AG08396 (cell line): Measurements from ENCODE around the gene NELL1.
"Not testable (repeated sequence)": the region's sequence is repeated elsewhere in the genome, so short reads cannot be mapped to it uniquely, and the experiment has no call there.

ENCODE experiments used
- DNase-seq: peaks from one replicate; pipeline ENCODE4 v3.0.0; 2012; ENCODE audit warnings: low spot score, mixed read lengths

Gene NELL1

DNA sequence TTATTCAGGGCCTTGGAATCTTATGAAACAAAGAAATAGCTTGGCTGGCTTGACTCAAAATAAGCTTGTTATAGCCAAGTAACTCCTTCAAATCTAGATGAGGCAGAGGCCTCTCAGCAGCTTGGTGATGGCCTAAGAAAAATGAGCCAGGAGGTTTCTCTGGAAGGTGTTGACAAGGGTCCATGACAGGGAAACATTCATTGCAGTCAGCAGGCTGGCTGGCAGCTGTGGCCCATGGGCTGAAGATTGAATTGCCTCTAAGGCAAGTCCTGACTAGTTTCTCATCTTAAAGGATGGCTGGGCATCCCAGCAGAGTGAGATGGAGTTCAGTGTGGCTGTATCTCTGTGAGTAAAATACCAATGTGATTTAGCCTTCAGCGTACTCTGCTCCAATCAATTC lies 441.0 kb downstream of the NELL1 start:
- no peak for DNase-seq

DNA sequence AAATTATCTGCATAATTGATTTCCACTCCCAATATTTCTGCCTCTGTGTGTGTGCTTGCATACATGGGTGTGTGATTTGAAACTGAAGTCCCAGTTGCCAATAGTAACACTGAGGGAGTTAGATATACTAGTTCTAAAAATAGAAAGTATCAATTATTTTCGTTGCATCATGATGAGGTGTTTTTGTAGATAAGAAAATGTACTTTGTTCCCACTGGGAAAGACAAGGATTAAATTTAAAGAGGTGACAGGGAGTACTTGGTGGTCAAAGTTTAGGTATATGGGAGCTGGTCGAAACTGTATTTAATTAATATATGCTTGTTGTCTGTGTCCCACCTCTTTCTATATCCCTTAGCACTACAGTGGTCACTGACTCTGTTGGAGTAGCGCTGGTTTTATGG lies 444.5 kb downstream of the NELL1 start:
- no peak for DNase-seq

DNA sequence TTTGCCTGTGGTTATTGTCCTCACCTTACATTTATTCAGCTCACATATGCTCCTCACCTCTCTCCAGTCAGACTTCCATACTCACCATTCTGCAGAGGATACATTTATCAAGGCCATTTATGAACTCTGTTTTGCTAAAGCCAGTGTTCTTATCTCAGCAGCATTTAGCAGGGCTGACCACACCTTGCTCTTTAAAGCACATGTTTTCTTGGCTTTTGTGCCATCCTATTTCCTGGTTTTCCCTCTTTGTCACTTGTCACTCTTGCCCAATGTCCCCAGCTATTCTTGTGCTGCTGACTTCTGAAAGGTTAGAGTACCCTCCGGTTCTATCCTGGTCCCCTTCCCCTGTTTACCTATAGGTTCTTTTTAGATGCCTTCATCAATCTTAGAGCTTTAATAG lies 446.6 kb downstream of the NELL1 start:
- DNase-seq: no peak

DNA sequence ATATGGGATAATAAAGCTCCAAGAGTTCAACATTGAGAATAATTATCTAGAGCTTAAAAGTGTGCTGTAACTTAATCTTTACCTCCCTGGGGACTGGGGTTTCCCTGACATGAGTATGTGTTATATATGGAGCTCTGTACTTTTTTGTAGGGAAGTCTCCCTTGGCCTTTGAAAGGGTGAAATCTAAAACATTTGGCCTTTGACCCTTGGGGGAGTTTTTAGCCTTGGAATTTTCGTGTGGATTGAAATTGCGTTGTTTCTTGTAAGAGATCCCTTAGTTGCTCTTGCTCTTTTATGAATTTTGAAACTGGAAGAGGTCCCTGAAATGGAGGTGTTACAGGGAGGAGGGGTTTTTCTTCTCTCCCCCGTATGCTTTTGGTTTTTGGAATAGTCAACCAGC lies 450.0 kb downstream of the NELL1 start:
- DNase-seq: no peak

GRCh38 chr11:21121991-21122390 lies 452.6 kb downstream of the NELL1 start:
- no peak for DNase-seq

- DNase-seq: no peak
Measured at GRCh38 chr11:21122523-21122922, 453.1 kb downstream of the NELL1 start.

GRCh38 chr11:21132146-21132720 lies 462.8 kb downstream of the NELL1 start:
- DNase-seq: no peak

DNA sequence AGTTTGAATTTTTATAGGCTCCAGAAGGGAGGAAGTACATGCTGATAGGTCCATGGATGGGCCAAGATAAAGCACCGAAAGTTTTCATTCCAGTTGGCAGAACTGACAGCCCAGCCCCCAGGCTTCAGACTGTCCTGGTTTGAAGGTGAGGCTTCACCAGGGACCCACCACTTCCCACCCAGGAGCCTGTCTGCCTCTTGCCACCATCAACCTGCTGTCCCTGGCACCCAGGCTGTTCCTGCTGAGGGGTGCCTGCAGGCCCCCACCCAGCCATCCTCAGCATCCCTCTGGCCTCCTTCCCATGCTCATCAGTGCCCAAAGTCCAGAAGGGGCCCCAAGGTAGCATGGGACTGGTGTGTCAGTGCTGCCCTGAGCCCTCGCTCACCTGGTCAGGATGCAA lies 463.9 kb downstream of the NELL1 start:
- DNase-seq: no peak

DNA sequence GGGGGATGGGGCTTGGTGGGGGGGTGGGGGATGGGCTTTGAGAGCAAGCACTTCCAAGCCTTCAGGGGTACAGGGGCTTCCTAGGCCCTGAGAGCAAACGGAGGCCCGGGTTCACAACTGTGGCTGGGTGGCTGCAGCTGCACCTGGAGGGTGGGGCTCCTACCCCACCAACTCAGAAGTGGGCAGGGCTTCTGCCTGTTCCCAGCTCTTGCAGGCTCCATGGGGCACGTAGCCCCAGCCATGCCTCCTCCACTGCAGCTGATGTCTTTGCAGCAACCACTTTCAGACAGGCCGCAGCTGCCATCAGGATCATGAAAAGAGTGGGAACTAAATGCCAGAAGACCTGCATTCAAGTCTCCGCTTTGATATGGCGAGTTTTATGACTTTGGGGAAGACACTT lies 464.3 kb downstream of the NELL1 start:
- DNase-seq: no peak

DNA sequence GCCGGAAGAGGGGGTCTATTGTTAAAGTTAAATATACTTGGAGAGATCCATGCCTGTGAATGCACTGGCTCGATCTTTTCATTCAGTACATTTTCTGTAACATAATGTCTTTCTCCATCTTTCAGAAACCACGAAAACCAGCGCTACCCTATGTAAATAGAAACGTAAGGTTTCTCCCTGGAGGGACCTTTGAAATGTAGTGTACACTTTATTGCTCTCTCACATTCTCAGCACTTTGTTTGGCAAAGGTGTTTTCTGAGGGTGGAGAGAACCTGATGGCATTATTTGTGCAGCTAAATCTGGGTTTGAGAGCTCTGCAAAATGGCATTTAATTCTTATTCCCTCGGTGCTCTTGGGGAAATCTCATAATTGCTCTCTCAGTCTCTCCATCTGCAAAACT lies 468.4 kb downstream of the NELL1 start:
- DNase-seq: no peak

DNA sequence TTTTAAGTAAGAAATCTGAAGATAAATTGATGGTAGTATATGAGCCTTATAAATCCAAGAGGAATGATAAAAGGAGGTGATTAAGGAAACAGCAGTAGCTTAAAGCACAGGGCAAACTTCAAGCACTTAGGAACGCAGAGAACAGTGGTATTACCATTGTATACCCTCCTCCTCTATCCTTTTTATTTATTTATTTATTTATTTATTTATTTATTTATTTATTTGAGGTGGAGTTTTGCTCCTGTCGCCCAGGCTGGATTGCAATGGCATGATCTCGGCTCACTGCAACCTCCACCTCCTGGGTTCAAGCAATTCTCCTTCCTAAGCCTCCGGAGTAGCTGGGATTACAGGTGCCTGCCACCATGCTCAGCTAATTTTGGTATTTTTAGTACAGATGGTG lies 472.2 kb downstream of the NELL1 start:
- not testable (repeated sequence) for DNase-seq

- no peak for DNase-seq
Measured at GRCh38 chr11:21142007-21142406, 472.6 kb downstream of the NELL1 start.

DNA sequence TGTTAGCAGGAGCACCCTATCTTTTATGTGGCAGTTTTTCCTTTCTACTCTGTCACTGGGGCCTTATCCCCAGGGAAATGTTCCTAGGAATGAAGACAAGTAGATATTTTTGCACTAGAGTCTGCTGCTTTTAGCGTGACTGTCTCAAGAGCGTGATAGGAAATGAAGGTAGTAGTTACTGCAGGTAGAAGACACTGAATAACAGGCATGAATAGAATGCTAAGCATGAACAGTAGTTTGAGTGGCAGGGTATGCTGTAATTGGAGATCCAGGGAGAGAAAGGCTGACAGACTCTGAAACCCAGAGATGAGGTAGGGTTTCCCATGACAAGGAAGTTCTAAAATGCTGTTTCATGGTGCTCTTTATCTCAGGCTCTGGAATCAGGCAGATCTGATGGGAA lies 475.1 kb downstream of the NELL1 start:
- no peak for DNase-seq

DNA sequence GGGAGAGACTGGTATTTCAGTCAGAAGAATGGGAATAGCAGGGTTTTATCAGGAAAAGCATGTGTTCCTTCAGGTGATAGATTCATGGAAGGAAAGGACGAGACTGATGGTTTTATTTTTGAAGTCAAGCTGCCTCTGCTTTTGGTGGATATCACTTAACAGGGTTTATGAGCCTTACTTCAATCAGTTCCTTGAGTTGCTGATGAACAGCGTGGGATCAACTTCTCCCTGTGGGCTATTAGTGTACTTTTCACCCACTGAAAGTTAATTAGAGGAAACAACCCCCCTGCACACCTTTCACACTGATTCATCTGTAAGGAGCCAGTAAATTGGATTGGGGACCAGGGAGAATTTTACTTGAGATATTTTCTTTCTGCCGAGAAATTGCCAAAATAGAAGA lies 479.0 kb downstream of the NELL1 start:
- DNase-seq: no peak

DNA sequence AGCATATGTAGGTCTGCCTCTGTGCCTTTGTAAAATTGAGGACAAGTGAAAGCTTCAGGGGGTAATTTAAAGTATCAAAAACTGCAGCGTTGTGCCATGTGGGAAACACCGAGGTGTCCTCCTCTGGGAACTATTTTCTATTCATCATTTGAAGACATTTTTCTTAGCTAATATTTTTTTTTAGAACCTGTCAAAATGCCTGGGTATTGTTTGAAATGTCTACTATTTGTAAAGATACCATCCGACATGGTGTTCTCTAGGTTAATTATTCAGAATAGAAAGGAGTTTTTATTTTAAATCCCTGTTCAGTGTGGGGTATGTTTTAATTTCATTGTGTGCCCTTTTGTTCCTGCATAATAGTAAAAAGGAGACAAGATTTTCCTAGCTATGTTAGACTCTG lies 490.8 kb downstream of the NELL1 start:
- no peak for DNase-seq

DNA sequence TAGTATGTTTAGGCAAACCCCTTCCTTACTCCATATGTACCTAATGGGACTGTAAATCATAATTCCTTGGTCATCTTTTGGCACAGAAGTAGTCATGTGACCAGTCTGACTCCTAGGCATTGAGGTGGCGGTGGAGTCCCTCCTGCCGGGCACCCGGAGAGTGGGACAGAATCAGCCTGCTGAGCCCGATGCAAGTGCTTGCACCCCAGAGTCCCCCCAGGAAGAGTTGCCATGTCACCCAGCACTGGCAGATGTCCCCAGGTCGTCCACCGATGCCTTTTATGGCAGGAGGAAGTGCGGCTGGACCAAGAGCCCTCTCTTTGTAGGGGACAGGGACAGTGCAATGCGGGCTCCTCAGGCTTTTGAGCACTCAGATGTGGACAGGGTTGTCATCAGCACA lies 500.3 kb downstream of the NELL1 start:
- DNase-seq: no peak

- DNase-seq: no peak
Measured at GRCh38 chr11:21173476-21173875, 504.1 kb downstream of the NELL1 start.

- DNase-seq: no peak
Measured at GRCh38 chr11:21174781-21175180, 505.4 kb downstream of the NELL1 start.

- DNase-seq: no peak
Measured at GRCh38 chr11:21177379-21177778, 508.0 kb downstream of the NELL1 start.

DNA sequence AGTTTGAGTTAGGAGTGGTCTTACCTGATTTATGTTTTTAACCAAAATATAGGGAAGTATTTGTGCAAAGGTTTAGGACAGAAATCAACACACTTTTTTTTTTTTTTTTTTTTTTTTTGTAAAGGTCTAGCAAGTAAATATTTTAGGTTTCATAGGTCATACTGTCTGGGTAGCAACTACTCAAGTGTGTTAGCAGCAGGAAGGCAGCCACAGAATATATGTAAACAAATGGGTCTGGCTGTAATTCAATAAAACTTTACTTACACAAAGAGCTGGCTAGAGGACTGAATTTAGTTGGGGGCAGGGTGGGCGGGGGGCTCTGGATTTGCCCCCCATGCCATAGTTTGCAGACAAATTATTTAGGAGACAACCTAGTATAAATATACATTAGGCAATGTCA lies 510.4 kb downstream of the NELL1 start:
- DNase-seq: no peak

GRCh38 chr11:21180182-21180581 lies 510.8 kb downstream of the NELL1 start:
- DNase-seq: no peak

GRCh38 chr11:21185959-21186358 lies 516.6 kb downstream of the NELL1 start:
- no peak for DNase-seq

DNA sequence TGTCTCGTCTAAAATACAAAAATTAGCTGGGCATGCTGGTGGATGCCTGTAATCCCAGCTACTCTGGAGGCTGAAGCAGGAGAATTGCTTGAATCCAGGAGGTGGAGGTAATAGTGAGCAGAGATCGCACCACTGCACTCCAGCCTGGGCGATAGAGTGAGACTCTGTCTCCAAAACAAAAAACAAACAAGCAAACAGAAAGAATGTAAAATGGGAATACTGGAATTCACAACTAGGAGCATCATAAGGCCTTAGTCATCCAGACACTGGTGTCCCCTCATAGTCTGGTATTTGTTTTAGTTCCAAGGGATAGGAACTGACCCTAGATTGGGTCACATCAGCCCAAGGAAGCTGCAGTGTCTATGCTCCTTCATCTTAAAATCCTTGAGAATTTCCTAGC lies 520.8 kb downstream of the NELL1 start:
- DNase-seq: no peak

GRCh38 chr11:21195995-21196394 lies 526.6 kb downstream of the NELL1 start:
- DNase-seq: no peak

- DNase-seq: no peak
Measured at GRCh38 chr11:21198498-21198897, 529.1 kb downstream of the NELL1 start.
